Mucosa of rectum (tissue), 2 donors: ENCODE results near the gene WDCP.

Source experiments
- H3K27ac ChIP-seq, 2 donors: one replicate each; pipeline ENCODE4 v1.7.0; 2013; ENCODE audit warnings: inconsistent platforms in 2 of 2, low read depth in 2 of 2, low read length in 2 of 2
- H3K27me3 ChIP-seq, 2 donors: one replicate each; pipeline ENCODE4 v1.7.0; 2013; ENCODE audit warnings: low read length in 2 of 2; ENCODE audit not compliant: control insufficient read depth in 2 of 2, insufficient read depth in 2 of 2
- H3K36me3 ChIP-seq, 2 donors: one replicate each; pipeline ENCODE4 v1.7.0; 2013; ENCODE audit warnings: low read length in 2 of 2; ENCODE audit not compliant: control insufficient read depth in 2 of 2, insufficient read depth in 2 of 2
- H3K4me1 ChIP-seq, 2 donors: one replicate each; pipeline ENCODE4 v1.7.0; 2013; ENCODE audit warnings: low read length in 2 of 2, mild to moderate bottlenecking in 1 of 2; ENCODE audit not compliant: control insufficient read depth in 2 of 2, insufficient read depth in 2 of 2
- H3K4me3 ChIP-seq, 2 donors: one replicate each; pipeline ENCODE4 v1.7.0; 2013; ENCODE audit warnings: low read length in 2 of 2
- H3K9ac ChIP-seq, 2 donors: one replicate each; pipeline ENCODE4 v1.7.0; 2013; ENCODE audit warnings: low read length in 2 of 2, low read depth in 1 of 2, mild to moderate bottlenecking in 1 of 2
- H3K9me3 ChIP-seq, 2 donors: one replicate each; pipeline ENCODE4 v1.7.0; 2013; ENCODE audit warnings: low read length in 2 of 2; ENCODE audit not compliant: control insufficient read depth in 2 of 2
- donor health status: healthy.
- donor health status: Normal muscosa, but diverticular disease.

The WDCP gene

DNA sequence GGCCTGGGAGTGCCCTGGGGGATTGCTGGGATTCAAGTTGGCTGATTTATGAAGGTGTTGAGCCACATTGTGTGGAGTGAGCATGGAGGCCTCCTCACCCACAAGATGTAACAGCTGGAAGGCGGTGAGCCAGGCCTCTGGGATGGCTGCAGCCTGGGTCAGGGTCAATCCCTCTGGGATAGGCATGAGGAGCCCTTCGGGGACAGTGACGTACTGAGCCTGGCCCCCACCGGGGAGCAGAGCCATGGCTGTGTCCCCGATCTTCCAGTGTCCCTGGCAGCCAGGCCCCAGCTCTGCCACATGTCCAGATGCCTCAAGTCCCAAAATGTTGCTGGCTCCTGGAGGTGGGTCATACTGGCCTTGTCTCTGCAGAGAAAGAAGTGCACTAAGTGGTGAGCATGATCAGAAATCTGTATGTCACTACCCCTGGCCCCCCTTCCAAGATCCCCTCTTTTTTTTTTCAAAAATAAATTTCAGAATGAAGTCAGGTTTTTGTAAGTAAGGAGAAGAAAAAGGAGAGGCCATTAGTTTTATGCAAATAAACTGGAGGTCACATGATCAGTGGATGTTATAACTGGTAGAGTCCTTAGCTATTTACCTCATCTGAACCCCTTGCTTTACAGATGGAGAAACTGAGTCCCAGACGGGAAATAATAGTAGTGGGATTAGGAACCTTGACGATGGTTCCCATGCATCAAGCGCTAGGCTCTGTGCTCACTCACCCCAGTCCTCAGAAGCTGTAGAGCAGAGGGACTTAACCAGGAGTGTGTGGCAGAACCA, 35.8 kb upstream of the WDCP start:
- Histone ChIP-seq H3K4me1 (peaks cover 15 to 20% of the 10 kb centered on the region in 2 donors), H3K4me3 (peak overlapping the region; percentile 87 to 92), H3K27ac (peak overlapping the region; percentile 91 to 95), H3K9me3 (no peaks in the 10 kb centered on the region), H3K36me3 (peaks cover 24 to 32% of the 10 kb centered on the region in 2 donors), H3K27me3 (no peaks in the 10 kb centered on the region), H3K9ac (peak overlapping the region; percentile 84 to 88)

DNA sequence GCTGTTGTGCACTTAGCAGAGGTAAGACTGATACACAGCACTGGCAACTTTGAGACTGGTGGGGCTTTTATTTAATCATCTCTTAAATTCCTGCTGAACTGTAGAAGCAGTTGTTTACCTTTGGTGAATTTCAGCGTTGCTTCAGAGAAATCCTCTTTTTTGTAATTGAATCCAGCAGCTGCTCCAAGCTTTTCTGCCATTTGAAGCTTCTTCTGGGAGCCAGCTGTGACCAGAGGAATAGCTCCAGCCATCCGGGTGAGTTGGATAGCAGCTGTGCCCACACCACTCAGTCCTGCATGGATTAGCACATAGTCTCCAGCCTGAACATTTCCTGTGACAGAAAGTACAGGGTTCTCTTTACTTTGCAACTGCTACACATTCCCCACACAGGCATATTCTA, 33.5 kb upstream of the WDCP start:
- no peak overlapping the region for H3K4me3 ChIP-seq
- H3K9ac ChIP-seq = no peak overlapping the region
- peaks cover 22 to 30% of the 10 kb centered on the region in 2 donors for H3K4me1 ChIP-seq
- peaks cover 24 to 32% of the 10 kb centered on the region in 2 donors for H3K36me3 ChIP-seq
- no peak overlapping the region for H3K27ac ChIP-seq
- no peaks in the 10 kb centered on the region for H3K9me3 ChIP-seq
- H3K27me3 ChIP-seq = no peaks in the 10 kb centered on the region

DNA sequence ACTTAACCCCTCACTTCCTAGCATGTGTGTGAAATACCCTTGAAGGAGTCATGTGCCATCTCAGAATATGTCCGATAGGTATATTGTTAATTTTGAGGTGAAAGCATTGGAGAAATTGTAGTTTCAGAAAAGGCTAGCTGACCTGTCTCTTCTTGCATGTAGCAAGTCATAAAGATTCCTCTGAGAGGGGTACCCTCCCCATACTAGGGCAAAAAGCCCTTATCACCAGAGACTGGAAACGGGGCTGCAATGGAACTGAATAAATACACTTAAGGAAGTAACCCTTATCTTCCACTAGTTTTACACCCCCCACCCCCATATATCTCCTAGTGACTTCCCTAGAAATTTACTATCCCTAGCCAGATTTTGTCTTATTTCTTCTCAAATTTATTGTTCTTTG, 30.7 kb upstream of the WDCP start:
- Histone ChIP-seq H3K4me3 (peak overlapping the region; percentile 78 to 87), H3K9ac (peak overlapping the region; percentile 81 to 82), H3K27me3 (no peaks in the 10 kb centered on the region), H3K9me3 (no peaks in the 10 kb centered on the region), H3K36me3 (peaks cover 28 to 33% of the 10 kb centered on the region in 2 donors), H3K4me1 (peaks cover 17 to 24% of the 10 kb centered on the region in 2 donors), H3K27ac (peak overlapping the region; percentile 93 to 98)

DNA sequence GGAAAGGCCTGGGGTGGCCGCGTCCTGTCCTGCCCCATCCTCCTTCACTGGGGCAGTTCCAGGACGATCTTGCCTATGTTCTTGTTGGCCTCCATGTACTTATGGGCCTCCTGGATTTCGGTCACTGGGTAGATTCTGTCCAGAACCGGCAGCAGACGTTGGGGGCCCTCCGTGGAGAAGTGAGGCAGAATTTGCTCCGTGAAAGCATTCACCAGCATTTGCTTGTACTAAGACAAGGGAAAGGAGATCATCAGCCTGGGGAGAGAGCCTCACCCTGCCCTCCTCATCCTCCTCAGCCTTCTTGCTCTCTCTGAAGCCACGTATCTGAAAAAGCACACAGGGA, 30.3 kb upstream of the WDCP start:
- H3K4me1 ChIP-seq = peaks cover 14 to 21% of the 10 kb centered on the region in 2 donors
- peaks cover 28 to 33% of the 10 kb centered on the region in 2 donors for H3K36me3 ChIP-seq
- peak overlapping the region; percentile 93 to 98 for H3K27ac ChIP-seq
- peak overlapping the region; percentile 81 to 82 for H3K9ac ChIP-seq
- no peaks in the 10 kb centered on the region for H3K27me3 ChIP-seq
- peak overlapping the region; percentile 78 to 87 for H3K4me3 ChIP-seq
- H3K9me3 ChIP-seq = no peaks in the 10 kb centered on the region

DNA sequence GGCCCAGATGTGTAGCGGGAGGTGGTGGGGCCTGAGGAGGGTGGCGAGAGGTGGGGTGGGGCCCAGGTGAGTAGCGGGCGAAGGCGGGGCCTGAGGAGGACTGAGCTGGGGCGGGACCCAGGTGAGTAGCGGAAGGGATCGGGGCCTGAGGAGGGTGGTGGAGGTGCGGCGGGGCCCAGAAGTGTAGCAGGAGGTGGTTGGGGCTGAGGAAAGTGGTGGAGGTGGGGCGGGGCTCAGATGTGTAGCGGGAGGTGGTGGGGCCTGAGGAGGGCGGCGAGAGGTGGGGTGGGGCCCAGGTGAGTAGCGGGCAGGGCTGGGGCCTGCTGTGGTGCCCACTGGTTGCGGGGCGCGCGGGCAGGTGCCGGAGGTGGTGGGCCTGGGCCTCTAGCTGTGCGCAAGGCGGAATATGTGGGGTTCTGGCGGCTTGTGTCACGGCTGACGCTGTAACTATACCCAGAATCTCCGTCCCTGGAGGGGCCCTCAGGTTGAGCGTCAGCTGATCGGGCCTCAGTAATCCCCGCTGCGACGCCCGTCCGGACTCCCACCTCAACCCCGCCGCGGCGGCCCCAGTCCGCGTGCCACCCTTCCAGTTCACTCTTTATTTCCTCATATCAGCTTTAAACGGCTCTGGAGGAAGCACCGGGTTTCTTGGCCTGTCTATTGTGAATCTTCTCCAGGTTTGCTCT, 29.8 kb upstream of the WDCP start:
- Histone ChIP-seq H3K36me3 (peaks cover 28% of the 10 kb centered on the region in 2 donors), H3K27me3 (no peaks in the 10 kb centered on the region), H3K9ac (peak overlapping the region; percentile 81 to 82), H3K4me1 (peaks cover 14 to 21% of the 10 kb centered on the region in 2 donors), H3K4me3 (peak overlapping the region; percentile 78 to 87), H3K27ac (peak overlapping the region; percentile 93 to 98), H3K9me3 (no peaks in the 10 kb centered on the region)

DNA sequence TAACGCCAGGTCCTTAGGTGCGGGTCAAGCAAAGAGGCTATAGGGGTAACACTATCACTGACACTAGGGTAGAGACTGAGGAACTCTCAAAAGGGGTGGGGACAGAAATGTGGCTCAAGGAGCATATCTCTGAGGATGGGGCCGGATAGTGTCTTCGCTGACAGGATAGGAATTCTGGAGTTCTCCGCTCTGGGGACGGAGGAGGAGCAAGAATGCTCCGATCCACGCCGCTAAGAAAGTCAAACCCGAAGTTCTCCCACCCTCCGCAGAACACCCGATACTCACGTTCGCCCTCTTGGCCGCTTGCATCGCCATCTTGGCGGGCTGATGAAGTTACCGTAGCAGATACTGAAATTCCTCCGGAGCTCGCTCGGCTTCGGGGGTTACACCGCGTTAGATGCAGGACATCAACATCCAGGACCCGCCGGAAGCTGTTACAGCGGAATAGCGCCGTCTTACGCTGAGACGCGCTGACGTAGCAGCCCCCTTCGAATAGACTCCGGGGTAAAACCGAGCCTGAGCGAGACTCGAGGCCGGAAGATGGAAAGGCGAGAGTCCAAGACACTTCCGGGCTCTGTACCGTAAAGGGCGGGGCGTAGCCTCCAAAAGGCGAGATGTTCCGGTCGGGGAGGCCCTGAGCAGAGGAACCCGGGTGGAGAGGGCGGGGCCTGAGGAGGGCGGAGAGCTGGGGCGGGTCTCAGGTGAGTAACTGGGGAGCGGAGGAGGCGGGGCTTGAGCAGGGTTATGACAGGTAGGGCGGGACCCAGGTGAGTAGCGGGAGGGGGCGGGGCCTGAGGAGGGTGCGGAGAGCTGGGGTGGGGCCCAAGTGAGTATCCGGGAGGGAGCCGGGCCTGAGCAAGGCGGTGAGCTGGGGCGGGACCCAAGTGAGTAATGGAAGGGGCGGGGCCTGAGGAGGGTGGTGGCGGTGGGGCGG, 29.0 kb upstream of the WDCP start, which contains the start of gene SF3B6:
TSS of gene SF3B6 (minus strand) at position 412 of the 934 bp plus-strand sequence. CDS start at position 315, 97 bp downstream.
- Histone ChIP-seq H3K36me3 (peaks cover 27 to 30% of the 10 kb centered on the region in 2 donors), H3K27me3 (no peaks in the 10 kb centered on the region), H3K9ac (peak within 1 kb of the TSS; percentile 92 to 98), H3K9me3 (no peaks in the 10 kb centered on the region), H3K27ac (peak within 1 kb of the TSS; percentile 93 to 98), H3K4me1 (peaks cover 14 to 21% of the 10 kb centered on the region in 2 donors), H3K4me3 (peak within 1 kb of the TSS; percentile 87 to 98)

DNA sequence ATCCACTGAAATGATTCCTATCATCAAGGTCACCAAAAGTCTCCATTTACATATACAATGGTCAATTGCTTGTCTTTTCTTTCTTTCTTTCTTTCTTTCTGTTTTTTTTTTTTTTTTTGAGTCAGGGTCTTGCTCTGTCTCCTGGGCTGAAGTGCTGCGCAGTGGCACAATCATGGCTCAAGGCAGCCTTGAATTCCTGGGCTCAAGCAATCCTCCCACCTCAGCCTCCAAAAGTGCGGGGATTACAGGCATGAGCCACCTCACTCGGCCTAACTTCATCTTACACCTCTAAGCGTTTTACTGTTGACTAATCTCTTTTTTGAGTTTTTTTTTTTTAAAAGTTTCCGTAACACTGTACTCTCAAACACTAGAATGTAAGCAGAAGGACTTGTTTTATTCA, 28.1 kb upstream of the WDCP start:
- no peaks in the 10 kb centered on the region for H3K9me3 ChIP-seq
- H3K27ac ChIP-seq = peak overlapping the region in 1 of 2 donors; percentile 93
- peak overlapping the region; percentile 92 to 98 for H3K9ac ChIP-seq
- peak overlapping the region; percentile 87 to 98 for H3K4me3 ChIP-seq
- peaks cover 14 to 21% of the 10 kb centered on the region in 2 donors for H3K4me1 ChIP-seq
- H3K36me3 ChIP-seq = peaks cover 20 to 29% of the 10 kb centered on the region in 2 donors
- no peaks in the 10 kb centered on the region for H3K27me3 ChIP-seq

DNA sequence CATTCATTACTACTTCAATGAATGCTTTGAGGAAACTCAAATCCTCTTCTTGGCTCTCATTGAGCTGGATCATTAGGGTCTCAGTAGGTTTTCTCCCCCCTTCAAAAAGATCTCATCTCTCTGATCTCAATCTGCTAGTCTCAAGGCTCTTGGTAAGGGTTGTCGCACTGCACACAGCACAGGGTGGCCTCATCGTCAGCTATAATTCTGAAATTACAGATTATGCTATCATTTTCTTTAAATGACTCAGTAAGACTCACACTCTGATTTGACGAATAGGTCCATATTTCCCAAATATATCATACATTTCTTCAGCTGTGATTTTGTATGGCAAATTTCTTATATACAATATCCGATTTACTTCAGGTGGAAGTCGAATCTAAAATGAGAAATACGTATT, 26.6 kb upstream of the WDCP start:
- Histone ChIP-seq H3K9me3 (no peaks in the 10 kb centered on the region), H3K27ac (no peak overlapping the region), H3K4me1 (peaks cover 14 to 21% of the 10 kb centered on the region in 2 donors), H3K36me3 (peaks cover 21 to 32% of the 10 kb centered on the region in 2 donors), H3K9ac (no peak overlapping the region), H3K4me3 (no peak overlapping the region), H3K27me3 (no peaks in the 10 kb centered on the region)

DNA sequence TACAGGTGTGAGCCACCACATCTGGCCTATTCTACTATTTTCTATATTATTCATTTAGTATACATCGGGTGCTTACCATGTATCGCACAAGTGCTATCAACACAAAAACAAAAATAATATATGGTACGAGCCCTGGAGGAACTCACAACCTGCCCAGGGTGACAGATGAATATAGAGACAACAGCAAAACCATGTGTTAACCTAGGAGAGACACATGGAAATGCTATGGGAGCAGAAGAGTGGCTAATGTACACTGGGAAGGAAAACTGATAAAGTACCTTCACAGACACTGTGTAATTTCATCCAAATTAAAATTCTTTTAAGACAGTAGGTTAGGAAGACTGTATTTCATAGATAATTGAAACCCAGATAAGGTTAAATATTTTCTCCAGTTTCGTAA, 25.1 kb upstream of the WDCP start:
- Histone ChIP-seq H3K27ac (no peak overlapping the region), H3K9me3 (no peaks in the 10 kb centered on the region), H3K36me3 (peaks cover 26 to 42% of the 10 kb centered on the region in 2 donors)

More for the DNA sequence above, 25.1 kb upstream of the WDCP start:
- Histone ChIP-seq H3K4me3 (no peak overlapping the region), H3K27me3 (no peaks in the 10 kb centered on the region), H3K4me1 (peaks cover 8 to 11% of the 10 kb centered on the region in 2 donors), H3K9ac (no peak overlapping the region)
